Vagina (tissue), 2 donors: ENCODE results near the gene ADORA2A. TPM values are rescaled to one million over a fixed set of nuclear protein-coding genes. Genes with fewer than 3 reads are reported as not detected.

Source experiments
- DNase-seq, 2 donors: peaks; one replicate each; pipeline ENCODE4 v3.0.0-alpha.2; 2017; ENCODE audit errors: extremely low spot score in 2 of 2
- H3K27ac ChIP-seq: fragments of 200-600 bp; sonication (generic); one replicate; pipeline ENCODE4 v1.5.1; 2019
- H3K27me3 ChIP-seq: fragments of 200-600 bp; sonication (generic); one replicate; pipeline ENCODE4 v1.5.1; 2019
- H3K36me3 ChIP-seq, 2 donors: fragments of 200-600 bp; sonication (generic); one replicate each; pipeline ENCODE4 v1.5.1; 2017 to 2019
- H3K4me1 ChIP-seq: fragments of 200-600 bp; sonication (generic); one replicate; pipeline ENCODE4 v1.5.1; 2019
- H3K4me3 ChIP-seq, 2 donors: fragments of 200-600 bp; sonication (generic); 1 replicate in 1 of 2; 2 replicates in 1 of 2; pipeline ENCODE4 v1.5.1; 2016 to 2019
- H3K9me3 ChIP-seq: fragments of 200-600 bp; sonication (generic); one replicate; pipeline ENCODE4 v1.5.1; 2019
- CTCF ChIP-seq, 3 experiments: fragments of 450-650 bp in 2 of 3; fragments of 200-600 bp in 1 of 3; sonication (generic) in 1 of 3; IDR thresholded peaks; one replicate each; pipeline ENCODE4 v1.5.1; 2017 to 2019; ENCODE audit warnings: antibody characterized with exemption in 3 of 3, mild to moderate bottlenecking in 2 of 3, moderate library complexity in 2 of 3
- POLR2A ChIP-seq, 2 donors: fragments of 450-650 bp; IDR thresholded peaks; one replicate each; pipeline ENCODE4 v1.6.1; 2017; ENCODE audit warnings: antibody characterized with exemption in 2 of 2, mild to moderate bottlenecking in 2 of 2, moderate library complexity in 2 of 2
- POLR2AphosphoS5 ChIP-seq, 2 donors: sonication (generic); formaldehyde crosslinking; IDR thresholded peaks; one replicate each; pipeline ENCODE4 v1.9.0; 2017; ENCODE audit warnings: antibody characterized with exemption in 2 of 2, mild to moderate bottlenecking in 2 of 2, low read depth in 1 of 2; ENCODE audit not compliant: insufficient read depth in 1 of 2
- intact Hi-C: fragments of 100-400 bp; cut with DNase I; formaldehyde crosslinking; loops from one replicate; pipeline ENCODE4 v1.15.1; 2023
- total RNA-seq: library from RNA; depleted of rRNA; stranded (reverse); fragments of >200 nt; gene quantifications from one replicate; pipeline ENCODE4 v1.2.3, GENCODE V29; 2016

The ADORA2A gene
- total RNA-seq, 1 donor from 2014 or later = 5.2 TPM

GRCh38 chr22:24451162-24451561 lies 23.8 kb downstream of the ADORA2A start:
- DNase-seq = no peak
- intact Hi-C loops = no loop called here
- Histone ChIP-seq H3K4me1 (no peaks in the 10 kb centered on the region), H3K27ac (no peak overlapping the region), H3K36me3 (no peaks in the 10 kb centered on the region), H3K27me3 (no peaks in the 10 kb centered on the region), H3K9me3 (no peaks in the 10 kb centered on the region), H3K4me3 (no peak overlapping the region)
- TF ChIP-seq CTCF (IDR thresholded peaks at IDR 0.05) = no peak
- no peak for TF ChIP-seq POLR2AphosphoS5 (IDR thresholded peaks at IDR 0.05; ENCODE audit: insufficient read depth in 1 of 2, low read depth in 1 of 2)
- no peak for TF ChIP-seq POLR2A (IDR thresholded peaks at IDR 0.05)

DNA sequence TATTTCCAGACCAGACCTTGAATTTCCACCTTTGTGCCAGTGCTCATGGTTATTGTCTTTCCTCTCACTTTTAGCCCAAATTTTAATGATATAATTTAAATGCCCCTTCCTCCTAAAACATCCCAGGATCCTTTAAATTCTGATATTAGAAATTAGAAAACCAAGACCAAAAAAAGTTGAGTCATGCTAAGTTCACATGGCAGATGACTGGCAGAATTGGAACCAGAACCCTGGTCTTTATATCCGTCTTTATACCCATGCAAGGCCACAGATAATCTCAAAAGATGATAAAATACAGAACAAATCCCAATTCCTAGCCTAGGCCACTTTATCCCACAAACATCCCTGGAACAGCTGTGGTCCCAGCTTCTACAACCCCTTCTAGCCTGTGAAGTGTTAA lies 26.5 kb downstream of the ADORA2A start:
- Histone ChIP-seq H3K27me3 (no peaks in the 10 kb centered on the region), H3K36me3 (no peaks in the 10 kb centered on the region), H3K9me3 (no peaks in the 10 kb centered on the region), H3K27ac (no peak overlapping the region), H3K4me1 (no peaks in the 10 kb centered on the region), H3K4me3 (no peak overlapping the region)
- intact Hi-C loops = no loop called here
- no peak for TF ChIP-seq CTCF (IDR thresholded peaks at IDR 0.05)
- TF ChIP-seq POLR2A (IDR thresholded peaks at IDR 0.05) = no peak
- TF ChIP-seq POLR2AphosphoS5 (IDR thresholded peaks at IDR 0.05; ENCODE audit: insufficient read depth in 1 of 2, low read depth in 1 of 2) = no peak
- DNase-seq = no peak

GRCh38 chr22:24455039-24455438 lies 27.6 kb downstream of the ADORA2A start:
- intact Hi-C loops = no loop called here
- no peak for DNase-seq
- Histone ChIP-seq H3K9me3 (no peaks in the 10 kb centered on the region), H3K36me3 (no peaks in the 10 kb centered on the region), H3K4me3 (no peak overlapping the region), H3K27me3 (no peaks in the 10 kb centered on the region), H3K27ac (no peak overlapping the region), H3K4me1 (no peaks in the 10 kb centered on the region)
- no peak for TF ChIP-seq POLR2AphosphoS5 (IDR thresholded peaks at IDR 0.05; ENCODE audit: insufficient read depth in 1 of 2, low read depth in 1 of 2)
- TF ChIP-seq POLR2A (IDR thresholded peaks at IDR 0.05) = no peak
- TF ChIP-seq CTCF (IDR thresholded peaks at IDR 0.05) = no peak

- no peaks in the 10 kb centered on the region for H3K9me3 ChIP-seq
- H3K27ac ChIP-seq = no peak overlapping the region
- intact Hi-C loops = no loop called here
- no peak for TF ChIP-seq POLR2AphosphoS5 (IDR thresholded peaks at IDR 0.05; ENCODE audit: insufficient read depth in 1 of 2, low read depth in 1 of 2)
- no peak for DNase-seq
- H3K27me3 ChIP-seq = no peaks in the 10 kb centered on the region
- H3K36me3 ChIP-seq = no peaks in the 10 kb centered on the region
- no peak overlapping the region for H3K4me3 ChIP-seq
- H3K4me1 ChIP-seq = no peaks in the 10 kb centered on the region
Observed at GRCh38 chr22:24455751-24456426, 28.5 kb downstream of the ADORA2A start.

GRCh38 chr22:24457894-24458420 lies 30.6 kb downstream of the ADORA2A start:
- TF ChIP-seq POLR2AphosphoS5 (IDR thresholded peaks at IDR 0.05; ENCODE audit: insufficient read depth in 1 of 2, low read depth in 1 of 2) = no peak
- TF ChIP-seq POLR2A (IDR thresholded peaks at IDR 0.05) = no peak
- TF ChIP-seq CTCF (IDR thresholded peaks at IDR 0.05) = no peak
- Histone ChIP-seq H3K27ac (no peak overlapping the region), H3K36me3 (no peaks in the 10 kb centered on the region), H3K27me3 (no peaks in the 10 kb centered on the region), H3K9me3 (no peaks in the 10 kb centered on the region), H3K4me3 (no peak overlapping the region), H3K4me1 (no peaks in the 10 kb centered on the region)
- peak in 1 of 2 donors; percentile 14 for DNase-seq
- intact Hi-C loops = no loop called here
